Left ventricle myocardium inferior (tissue), 1 donor: ENCODE measurements around the gene SSBP3. TPM values are rescaled to one million over a fixed set of nuclear protein-coding genes. Genes with fewer than 3 reads are reported as not detected.

Experiments used
- DNase-seq: peaks from one replicate; pipeline ENCODE4 v3.0.0-alpha.2; 2020
- H3K27ac ChIP-seq: fragments of 200-600 bp; replicated peaks from 2 replicates; pipeline ENCODE4 v1.8.0; 2021
- H3K27me3 ChIP-seq: fragments of 200-600 bp; 2 replicates; pipeline ENCODE4 v1.8.0; 2021; ENCODE audit warnings: low read depth
- H3K36me3 ChIP-seq: fragments of 200-600 bp; 2 replicates; pipeline ENCODE4 v1.8.0; 2021
- H3K4me1 ChIP-seq: fragments of 200-600 bp; 2 replicates; pipeline ENCODE4 v1.8.0; 2021
- H3K4me3 ChIP-seq: fragments of 200-600 bp; 2 replicates; pipeline ENCODE4 v1.8.0; 2021; ENCODE audit warnings: mild to moderate bottlenecking, moderate library complexity
- H3K9me3 ChIP-seq: fragments of 200-600 bp; replicated peaks from 2 replicates; pipeline ENCODE4 v1.8.0; 2021
- CTCF ChIP-seq: fragments of 200-600 bp; IDR thresholded peaks from 2 replicates; pipeline ENCODE4 v1.8.0; 2021; ENCODE audit warnings: antibody characterized with exemption, mild to moderate bottlenecking, borderline replicate concordance
- intact Hi-C: fragments of 100-400 bp; cut with micrococcal nuclease; formaldehyde crosslinking; loops from one replicate; pipeline ENCODE4 v1.11.0; 2022
- total RNA-seq: library from RNA; stranded (reverse); fragmentation: NEBNext Ultra II Directional; extraction: Animal tissue kit (Norgen Biotek cat#: 25700); gene quantifications from one replicate; pipeline ENCODE4 v1.2.1, GENCODE V29; 2021
- donor health status: DM: no; HTN: yes; CAD: no; lungs with severe emphysema.

Gene SSBP3
- total RNA-seq, 1 donor from 2014 or later = 57.7 TPM

- TF ChIP-seq CTCF = no peak
- Histone ChIP-seq H3K9me3 (no peaks in the 10 kb centered on the region), H3K36me3 (no peaks in the 10 kb centered on the region), H3K4me3 (no peak overlapping the region), H3K27ac (peak overlapping the region; percentile 83), H3K27me3 (no peaks in the 10 kb centered on the region), H3K4me1 (peaks cover 97% of the 10 kb centered on the region)
- intact Hi-C loops = no loop called here
- DNase-seq = no peak
These were observed 48.2 kb downstream of the SSBP3 start for GRCh38 chr1:54357967-54358366.

- H3K4me3 ChIP-seq = peak overlapping the region; percentile 33
- H3K9me3 ChIP-seq = no peaks in the 10 kb centered on the region
- H3K27ac ChIP-seq = peak overlapping the region; percentile 18
- H3K4me1 ChIP-seq = peaks cover 99% of the 10 kb centered on the region
- intact Hi-C loops = no loop called here
- TF ChIP-seq CTCF = no peak
- H3K36me3 ChIP-seq = no peaks in the 10 kb centered on the region
- no peaks in the 10 kb centered on the region for H3K27me3 ChIP-seq
- no peak for DNase-seq
These were observed 49.5 kb downstream of the SSBP3 start for GRCh38 chr1:54356680-54357147.

- Histone ChIP-seq H3K27ac (peak overlapping the region; percentile 18), H3K4me1 (peaks cover 99% of the 10 kb centered on the region), H3K4me3 (peak overlapping the region; percentile 33), H3K27me3 (no peaks in the 10 kb centered on the region), H3K36me3 (no peaks in the 10 kb centered on the region), H3K9me3 (no peaks in the 10 kb centered on the region)
- TF ChIP-seq CTCF = no peak
- intact Hi-C loops = no loop called here
- no peak for DNase-seq
These were observed 50.1 kb downstream of the SSBP3 start for GRCh38 chr1:54355931-54356679.

- no peak for TF ChIP-seq CTCF
- Histone ChIP-seq H3K27me3 (no peaks in the 10 kb centered on the region), H3K36me3 (no peaks in the 10 kb centered on the region), H3K4me3 (no peak overlapping the region), H3K27ac (no peak overlapping the region), H3K9me3 (no peaks in the 10 kb centered on the region), H3K4me1 (peaks cover 98% of the 10 kb centered on the region)
- no peak for DNase-seq
- intact Hi-C loops = no loop called here
These were observed 51.3 kb downstream of the SSBP3 start for GRCh38 chr1:54354899-54355298.

DNA sequence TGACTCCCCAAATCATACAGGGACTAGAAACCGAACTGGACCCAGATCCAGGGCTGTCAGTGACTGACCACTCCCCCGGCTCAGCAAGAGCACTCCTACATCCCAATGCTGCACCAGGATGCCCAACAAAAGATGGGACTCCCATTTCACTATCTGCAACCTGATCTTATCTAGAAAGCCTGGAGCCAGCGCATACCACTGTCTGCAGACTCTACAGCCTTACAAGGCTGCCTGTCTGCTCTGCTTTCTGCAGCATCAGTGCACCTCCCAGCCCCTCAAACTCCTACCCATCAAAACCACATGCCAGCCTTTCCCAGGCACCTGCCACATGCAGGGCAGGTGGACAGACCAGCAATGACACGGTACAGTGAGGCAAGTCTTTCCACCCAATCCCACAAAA lies 52.2 kb downstream of the SSBP3 start:
- H3K9me3 ChIP-seq = no peaks in the 10 kb centered on the region
- no peak for TF ChIP-seq CTCF
- H3K27ac ChIP-seq = no peak overlapping the region
- H3K4me1 ChIP-seq = peaks cover 90% of the 10 kb centered on the region
- no peak for DNase-seq
- no peaks in the 10 kb centered on the region for H3K36me3 ChIP-seq
- intact Hi-C loops = no loop called here
- H3K27me3 ChIP-seq = no peaks in the 10 kb centered on the region
- H3K4me3 ChIP-seq = no peak overlapping the region
